ENCODE data around the gene NGDN.

GRCh38 chr14:23450379-23450778 lies 19.1 kb upstream of the NGDN start:
- TF ChIP-seq CTCF (IDR thresholded peaks at IDR 0.05) (no peak), POLR2A (IDR thresholded peaks at IDR 0.05) (no peak)

Measured in lower leg skin (tissue), 3 donors.